Thoracic aorta (tissue), 2 donors: ENCODE data around the gene EXOSC1. TPM values are rescaled to one million over a fixed set of nuclear protein-coding genes. Genes with fewer than 3 reads are reported as not detected.
A peak's percentile ranks its signal among the peaks of the same experiment; 100 is the strongest.

Experiments
- ATAC-seq: fragments of 150-250 bp; one replicate; pipeline ENCODE4 v1.8.0; 2017; ENCODE audit warnings: low read depth; ENCODE audit not compliant: insufficient number of reproducible peaks, low FRiP score
- DNase-seq: peaks from one replicate; pipeline ENCODE4 v3.0.0-alpha.2; 2020; ENCODE audit warnings: low spot score
- H3K27ac ChIP-seq, 2 donors: fragments of 200-600 bp; sonication (generic); 1 replicate in 1 of 2; 2 replicates in 1 of 2; pipeline ENCODE4 v1.5.1; 2016; ENCODE audit warnings: mild to moderate bottlenecking in 2 of 2, moderate library complexity in 2 of 2
- H3K27me3 ChIP-seq: fragments of 200-600 bp; sonication (generic); replicated peaks from 2 replicates; pipeline ENCODE4 v1.6.0; 2016; ENCODE audit warnings: mild to moderate bottlenecking; ENCODE audit not compliant: insufficient read depth
- H3K36me3 ChIP-seq: fragments of 200-600 bp; sonication (generic); one replicate; pipeline ENCODE4 v1.5.1; 2016
- H3K4me1 ChIP-seq, 2 donors: fragments of 200-600 bp; sonication (generic); 1 replicate in 1 of 2; 2 replicates in 1 of 2; pipeline versions ENCODE4 v1.5.1 to v1.6.0; 2016; ENCODE audit warnings: low read depth in 2 of 2, mild to moderate bottlenecking in 1 of 2; ENCODE audit not compliant: control insufficient read depth in 1 of 2
- H3K4me3 ChIP-seq: fragments of 200-600 bp; sonication (generic); 2 replicates; pipeline ENCODE4 v1.5.1; 2016; ENCODE audit warnings: mild to moderate bottlenecking
- H3K9me3 ChIP-seq: fragments of 200-600 bp; sonication (generic); 2 replicates; pipeline ENCODE4 v1.5.1; 2016
- CTCF ChIP-seq: fragments of 200-600 bp; sonication (generic); IDR thresholded peaks from one replicate; pipeline ENCODE4 v1.5.1; 2019; ENCODE audit warnings: antibody characterized with exemption
- total RNA-seq, 2 donors: library from RNA; depleted of rRNA; stranded (reverse); fragments of >200 nt; gene quantifications; one replicate each; pipeline versions ENCODE4 v1.1.0 to v1.2.3, GENCODE V29; 2016

Gene EXOSC1
- total RNA-seq, 2 donors from 2014 or later, result 23.4 to 38.0 TPM

- Histone ChIP-seq H3K9me3 (no peaks in the 10 kb centered on the region), H3K27me3 (no peaks in the 10 kb centered on the region), H3K27ac (no peak overlapping the region), H3K36me3 (peaks cover 82% of the 10 kb centered on the region), H3K4me3 (no peak overlapping the region), H3K4me1 (no peaks in the 10 kb centered on the region)
- DNase-seq (no peak), ATAC-seq (no peak)
- TF ChIP-seq CTCF, result no peak
Measured at GRCh38 chr10:97466755-97467154, 20.9 kb upstream of the EXOSC1 start.

GRCh38 chr10:97465982-97466381 lies 20.2 kb upstream of the EXOSC1 start:
- DNase-seq (no peak), ATAC-seq (no peak)
- H3K4me1 ChIP-seq, result no peaks in the 10 kb centered on the region
- TF ChIP-seq CTCF, result no peak
- peaks cover 90% of the 10 kb centered on the region for H3K36me3 ChIP-seq
- H3K27ac ChIP-seq, result no peak overlapping the region
- H3K4me3 ChIP-seq, result no peak overlapping the region
- no peaks in the 10 kb centered on the region for H3K27me3 ChIP-seq
- no peaks in the 10 kb centered on the region for H3K9me3 ChIP-seq

DNA sequence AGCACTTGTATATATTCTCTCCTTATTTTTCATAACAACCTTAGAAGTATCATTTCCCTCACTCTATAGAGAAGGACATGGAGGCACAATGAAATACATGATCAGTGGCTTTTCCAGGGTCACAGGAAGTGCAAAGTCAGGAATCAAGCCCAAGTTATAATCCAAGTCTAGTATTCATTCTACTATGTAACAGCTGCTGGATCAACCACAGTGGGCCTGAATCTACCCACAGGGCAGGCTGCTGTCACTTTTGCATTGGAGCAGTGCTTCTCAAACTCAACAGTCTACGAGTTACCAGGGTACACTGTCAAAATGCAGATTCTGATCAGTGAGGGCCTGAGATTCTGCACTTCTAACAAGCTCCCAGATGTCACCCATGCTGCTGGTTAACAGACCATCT lies 18.4 kb upstream of the EXOSC1 start:
- Histone ChIP-seq H3K27ac (no peak overlapping the region), H3K4me1 (no peaks in the 10 kb centered on the region), H3K27me3 (no peaks in the 10 kb centered on the region), H3K4me3 (no peak overlapping the region), H3K36me3 (peaks cover 93% of the 10 kb centered on the region), H3K9me3 (no peaks in the 10 kb centered on the region)
- DNase-seq (no peak), ATAC-seq (no peak)
- no peak for TF ChIP-seq CTCF

DNA sequence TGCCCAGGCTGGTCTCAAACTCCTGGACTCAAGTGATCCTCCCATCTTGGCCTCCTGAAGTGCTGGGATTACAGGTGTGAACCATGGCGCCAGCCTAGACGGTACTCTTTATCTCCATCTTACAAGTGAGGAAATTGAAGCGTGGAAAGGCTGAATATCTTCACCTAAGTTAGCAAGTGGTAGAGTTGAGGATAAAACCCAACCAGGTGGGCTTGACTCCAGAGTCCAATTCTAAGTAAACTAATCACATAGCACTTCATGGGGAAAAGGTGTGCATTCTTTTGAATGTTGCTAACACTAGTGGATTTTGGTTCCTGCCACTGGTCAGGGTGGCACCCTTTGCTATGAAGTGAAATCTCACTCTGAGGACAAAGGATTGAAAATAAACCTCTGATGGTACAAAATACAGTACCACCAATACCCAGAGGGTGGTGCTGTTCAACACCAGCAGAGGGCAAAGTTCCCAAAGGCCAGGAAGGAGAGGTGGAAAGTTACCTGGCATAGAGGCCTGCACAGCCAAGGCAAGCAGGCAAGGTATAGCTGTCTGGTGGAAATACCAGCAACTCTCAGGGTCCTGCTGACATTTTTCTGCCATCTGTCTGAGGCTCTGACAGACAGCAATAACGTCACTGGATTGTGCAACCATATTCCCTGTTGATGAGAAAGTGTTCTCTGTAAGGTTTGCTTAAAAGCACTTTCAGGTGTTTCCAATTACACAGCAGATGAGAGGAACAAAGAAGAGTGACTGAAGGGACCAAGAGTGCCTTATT lies 17.7 kb upstream of the EXOSC1 start:
- Histone ChIP-seq H3K27ac (peak overlapping the region in 1 of 2 donors; percentile 20), H3K36me3 (peaks cover 93% of the 10 kb centered on the region)
- peak; percentile 19 for ATAC-seq

DNA sequence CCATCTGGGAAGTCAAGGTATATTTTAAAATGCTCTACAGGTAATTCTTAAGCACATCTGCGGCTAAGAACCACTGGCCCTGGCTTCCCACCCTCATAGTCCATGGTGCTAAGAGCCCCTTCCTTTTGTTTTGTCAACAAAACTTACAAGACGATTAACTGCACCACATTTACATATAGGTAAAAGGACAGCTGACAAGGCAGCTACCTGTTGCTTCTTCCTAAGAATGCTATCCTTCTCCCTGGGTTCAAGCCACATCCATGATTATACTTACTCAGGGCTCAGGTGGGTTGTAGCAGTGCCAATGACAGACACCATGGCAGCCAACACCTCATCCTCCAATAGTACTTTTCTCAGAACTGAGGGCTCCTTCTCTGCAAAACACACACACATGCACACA lies 16.5 kb upstream of the EXOSC1 start:
- Histone ChIP-seq H3K36me3 (peaks cover 92% of the 10 kb centered on the region), H3K9me3 (no peaks in the 10 kb centered on the region)
- TF ChIP-seq CTCF, result no peak

More for the DNA sequence above, 17.7 kb upstream of the EXOSC1 start:
- no peak for DNase-seq
- peak; percentile 80 for TF ChIP-seq CTCF
- H3K4me1 ChIP-seq, result no peaks in the 10 kb centered on the region
- H3K27me3 ChIP-seq, result no peaks in the 10 kb centered on the region
- no peak overlapping the region for H3K4me3 ChIP-seq
- H3K9me3 ChIP-seq, result no peaks in the 10 kb centered on the region

More for the DNA sequence above, 16.5 kb upstream of the EXOSC1 start:
- Histone ChIP-seq H3K4me3 (no peak overlapping the region), H3K27me3 (no peaks in the 10 kb centered on the region), H3K27ac (no peak overlapping the region), H3K4me1 (no peaks in the 10 kb centered on the region)
- ATAC-seq, result no peak
- no peak for DNase-seq
